Fibroblast of mammary gland (primary cell): ENCODE data around the gene FHL1.

Experiments
- DNase-seq: peaks from one replicate; pipeline ENCODE4 v3.0.0-alpha.2; 2010; ENCODE audit warnings: low read depth
- H3K4me3 ChIP-seq: 2 replicates; pipeline ENCODE4 v1.5.1; 2011; ENCODE audit warnings: low read depth, mild to moderate bottlenecking, low read length, moderate library complexity; ENCODE audit not compliant: control insufficient read depth
- CTCF ChIP-seq: conservative IDR thresholded peaks from 2 replicates; pipeline ENCODE4 v1.5.1; 2011; ENCODE audit warnings: low read depth, low read length, inconsistent platforms; ENCODE audit not compliant: control insufficient read depth, insufficient read depth

FHL1 gene

GRCh38 chrX:136258951-136259350 lies 111.6 kb downstream of the FHL1 start:
- H3K4me3 ChIP-seq: no peak overlapping the region
- no peak for DNase-seq
- no peak for TF ChIP-seq CTCF

GRCh38 chrX:136259543-136259942 lies 112.2 kb downstream of the FHL1 start:
- DNase-seq: peak; percentile 59
- TF ChIP-seq CTCF: no peak
- H3K4me3 ChIP-seq: no peak overlapping the region

- TF ChIP-seq CTCF: no peak
- no peak overlapping the region for H3K4me3 ChIP-seq
- peak; percentile 84 for DNase-seq
Observed at GRCh38 chrX:136260776-136261175, 113.4 kb downstream of the FHL1 start.
